Subcutaneous adipose tissue (tissue), 4 donors: ENCODE measurements around the gene AOAH. TPM values are rescaled to one million over a fixed set of nuclear protein-coding genes. Genes with fewer than 3 reads are reported as not detected.

Experiments used
- CTCF ChIP-seq: fragments of 450-650 bp; IDR thresholded peaks from one replicate; pipeline ENCODE4 v1.5.1; 2016; ENCODE audit warnings: low read depth, mild to moderate bottlenecking, control low read depth, antibody characterized with exemption, moderate library complexity
- total RNA-seq, 4 donors: library from RNA; depleted of rRNA; stranded (reverse); fragments of >200 nt; gene quantifications; one replicate each; pipeline ENCODE4 v1.1.0, GENCODE V29; 2016

AOAH gene
- total RNA-seq, 4 donors from 2014 or later = 4.6 to 51.7 (median 15.3) TPM

DNA sequence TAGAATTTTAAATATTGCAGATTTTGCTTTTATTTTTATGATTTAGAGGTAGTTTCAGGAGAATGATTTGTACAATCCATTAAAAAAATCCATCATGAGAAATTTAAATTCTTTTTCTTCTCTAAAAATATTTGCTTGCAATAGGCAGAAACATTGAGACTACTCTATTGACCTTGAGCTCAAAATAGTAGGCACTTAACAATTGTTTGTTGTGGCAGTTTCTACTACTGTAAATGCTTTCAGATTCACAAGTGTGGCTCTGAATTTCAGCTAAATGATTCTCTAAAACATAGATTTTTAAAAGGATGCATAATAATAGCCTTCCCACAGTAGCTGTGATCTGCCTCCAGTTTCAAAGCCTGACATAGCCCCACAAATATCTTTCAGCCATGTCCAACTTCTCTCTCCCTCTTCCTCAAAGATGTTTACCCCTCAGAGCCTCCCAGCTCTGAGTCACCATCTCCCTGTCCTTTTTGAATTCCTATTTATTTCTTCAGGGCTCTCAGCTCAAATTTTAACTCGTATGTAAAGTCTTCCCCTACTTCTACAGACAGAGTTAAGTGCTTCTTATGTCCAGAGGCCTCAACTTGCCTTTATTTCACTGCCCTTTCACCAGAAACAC is 160.5 kb downstream of the AOAH start:
- TF ChIP-seq CTCF = no peak

GRCh38 chr7:36562121-36562520 is 162.2 kb downstream of the AOAH start:
- no peak for TF ChIP-seq CTCF

- TF ChIP-seq CTCF = no peak
Observed at GRCh38 chr7:36549029-36549428, 175.3 kb downstream of the AOAH start.

DNA sequence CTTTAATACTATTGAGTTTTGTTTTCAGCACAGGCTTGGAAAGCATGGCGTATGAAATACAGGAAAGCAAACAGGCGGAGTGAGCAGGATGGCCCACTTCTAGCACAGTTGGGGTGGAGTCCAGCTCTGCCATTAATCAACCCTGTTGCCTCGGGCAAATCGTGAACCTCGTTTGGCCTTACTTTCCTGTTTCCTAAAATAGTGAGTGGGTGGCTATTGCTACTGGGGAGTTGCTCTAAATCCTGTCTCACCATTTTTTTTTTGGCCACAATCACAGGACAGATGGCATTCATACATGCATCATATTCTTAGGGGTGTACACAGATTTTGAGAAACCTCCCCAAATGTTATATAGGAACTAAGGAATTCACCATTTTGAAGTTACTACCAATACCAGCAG is 176.9 kb downstream of the AOAH start:
- no peak for TF ChIP-seq CTCF

DNA sequence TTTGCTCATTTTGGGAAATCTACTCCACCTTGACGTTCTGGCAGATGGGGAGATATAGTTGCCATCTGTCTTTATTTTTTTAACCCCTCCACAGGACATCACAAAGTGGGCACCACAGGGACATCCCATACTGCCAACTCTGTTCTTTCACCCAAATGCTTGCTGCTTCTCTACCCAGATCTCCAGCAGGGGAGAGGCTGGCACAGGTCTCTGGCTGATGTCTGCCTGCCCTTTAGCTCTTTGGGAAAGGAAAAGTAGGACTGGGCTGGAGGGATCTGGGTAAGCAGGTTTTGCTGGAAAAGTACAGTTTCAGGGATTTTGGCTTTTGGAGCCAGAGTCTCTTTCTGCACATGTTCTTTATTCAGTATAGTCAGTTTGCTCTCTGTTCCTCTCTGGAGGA is 178.0 kb downstream of the AOAH start:
- TF ChIP-seq CTCF = no peak

GRCh38 chr7:36545291-36545690 is 179.0 kb downstream of the AOAH start:
- no peak for TF ChIP-seq CTCF

- TF ChIP-seq CTCF = no peak
Observed at GRCh38 chr7:36538126-36538525, 186.2 kb downstream of the AOAH start.
